OCI-LY7 (cell line): ENCODE measurements around the gene VAMP1. TPM values are rescaled to one million over a fixed set of nuclear protein-coding genes. Genes with fewer than 3 reads are reported as not detected.
A peak's percentile ranks its signal among the peaks of the same experiment; 100 is the strongest.

Experiments
- BruUV-seq: library from RNA; stranded (reverse); fragments of 400-500 nt; replicated peaks from 2 replicates; lab custom pipeline; 2021; lab: Mats Ljungman, UMichigan
- CTCF ChIA-PET: fragments of 300-600 bp; sonication (Branson Sonifier 250); formaldehyde crosslinking; loops from one replicate; lab custom pipeline; 2022; ENCODE audit warnings: antibody characterized with exemption; ENCODE audit not compliant: unreplicated experiment; lab: Charles Lee
- POLR2A ChIA-PET: fragments of 300-600 bp; sonication (Branson Sonifier 250); formaldehyde crosslinking; loops from one replicate; lab custom pipeline; 2022; ENCODE audit warnings: antibody characterized with exemption; lab: Charles Lee
- DNase-seq: peaks from one replicate; pipeline ENCODE4 v3.0.0-alpha.2; 2015; ENCODE audit warnings: low spot score
- H2AFZ ChIP-seq: fragments of 200-600 bp; sonication (generic), shearing (Covaris generic); 2 replicates; pipeline ENCODE4 v1.6.1; 2014; ENCODE audit warnings: mild to moderate bottlenecking, antibody characterized with exemption, low read length, moderate library complexity
- H3K27ac ChIP-seq: fragments of 200-600 bp; sonication (generic); 2 replicates; pipeline ENCODE4 v1.5.1; 2014; ENCODE audit warnings: mixed run types, low read depth, mild to moderate bottlenecking, moderate library complexity, low read length, inconsistent platforms; ENCODE audit not compliant: poor library complexity, severe bottlenecking
- H3K36me3 ChIP-seq: fragments of 200-600 bp; sonication (generic); 2 replicates; pipeline ENCODE4 v1.6.1; 2014; ENCODE audit warnings: mild to moderate bottlenecking, antibody characterized with exemption, low read length, moderate library complexity, mixed read lengths; ENCODE audit not compliant: insufficient read depth
- H3K4me1 ChIP-seq: fragments of 200-600 bp; sonication (generic); 2 replicates; pipeline ENCODE4 v1.5.1; 2014; ENCODE audit warnings: mild to moderate bottlenecking, low read length; ENCODE audit not compliant: insufficient read depth, poor library complexity, severe bottlenecking
- H3K4me2 ChIP-seq: fragments of 200-600 bp; sonication (generic); 2 replicates; pipeline ENCODE4 v1.6.1; 2014; ENCODE audit warnings: mild to moderate bottlenecking, low read length
- H3K4me3 ChIP-seq: fragments of 200-600 bp; sonication (generic); 2 replicates; pipeline ENCODE4 v1.5.1; 2014; ENCODE audit warnings: mild to moderate bottlenecking, low read depth, low read length; ENCODE audit not compliant: poor library complexity, severe bottlenecking
- H3K79me2 ChIP-seq: fragments of 200-600 bp; sonication (generic); 2 replicates; pipeline ENCODE4 v1.6.1; 2016; ENCODE audit warnings: low read depth, mild to moderate bottlenecking, low read length, moderate library complexity, mixed read lengths; ENCODE audit not compliant: insufficient read depth
- H3K9me2 ChIP-seq: fragments of 200-600 bp; sonication (generic); 2 replicates; pipeline ENCODE4 v1.6.1; 2016; ENCODE audit warnings: mild to moderate bottlenecking, low read length, mixed read lengths; ENCODE audit not compliant: insufficient read depth
- H3K9me3 ChIP-seq: fragments of 200-600 bp; sonication (generic); 2 replicates; pipeline ENCODE4 v1.6.1; 2014; ENCODE audit warnings: mild to moderate bottlenecking, mixed run types, low read length, mixed read lengths
- H4K20me1 ChIP-seq: fragments of 200-600 bp; sonication (generic); 2 replicates; pipeline ENCODE4 v1.6.1; 2014; ENCODE audit warnings: mild to moderate bottlenecking, antibody characterized with exemption, low read length, moderate library complexity, mixed read lengths; ENCODE audit not compliant: insufficient read depth
- CTCF ChIP-seq: fragments of 200-600 bp; sonication (generic); conservative IDR thresholded peaks from 2 replicates; pipeline ENCODE4 v1.5.1; 2014; ENCODE audit warnings: mild to moderate bottlenecking, antibody characterized with exemption, low read length, moderate library complexity, mixed read lengths
- EZH2phosphoT487 ChIP-seq: fragments of 200-600 bp; sonication (generic); IDR thresholded peaks from 2 replicates; pipeline ENCODE4 v1.6.1; 2018; ENCODE audit warnings: low read depth, borderline replicate concordance, mild to moderate bottlenecking, mixed run types, antibody characterized with exemption, low read length, moderate library complexity, mixed read lengths
- intact Hi-C: fragments of 100-400 bp; cut with micrococcal nuclease; formaldehyde crosslinking; loops from one replicate; pipeline ENCODE4 v1.10.0; 2022; ENCODE audit not compliant: unreplicated experiment
- total RNA-seq, 2 experiments: library from RNA; depleted of rRNA in 1 of 2; stranded (reverse); fragments of >200 nt in 1 of 2; shearing (Covaris generic) in 1 of 2; gene quantifications; 2 replicates each; pipeline ENCODE4 v1.2.3, GENCODE V29; 2014 to 2022

Gene VAMP1
- total RNA-seq, 2 experiments from 2014 or later = 46.9 to 86.0 TPM

GRCh38 chr12:6466184-6466573 is 4.3 kb downstream of the VAMP1 start:
- TF ChIP-seq CTCF (no peak), EZH2phosphoT487 (no peak)
- H3K4me3 ChIP-seq = no peak overlapping the region
- no peaks in the 10 kb centered on the region for H3K9me2 ChIP-seq
- intact Hi-C loops = loop anchor here (5.0 kb wide), 1 partner anchor 129 kb away; no protein-coding TSS in a partner anchor
- no peak for DNase-seq
- H3K4me1 ChIP-seq = peaks cover 63% of the 10 kb centered on the region
- no peak overlapping the region for H2AFZ ChIP-seq
- H3K27ac ChIP-seq = peak overlapping the region; percentile 18
- no TSS peak for BruUV-seq
- H3K4me2 ChIP-seq = no peak overlapping the region
- POLR2A ChIA-PET = interaction anchor here (1.0 to 2.2 kb wide), 8 partner anchors 15 to 88 kb away, joined by 3 to 19 read pairs (median 6); partner anchors contain the start of genes CD27 and TAPBPL
- CTCF ChIA-PET = interaction anchor here (1.3 to 1.9 kb wide), 2 partner anchors 42 to 131 kb away, joined by 4 to 34 read pairs; no protein-coding TSS in a partner anchor
- peaks cover 78% of the 10 kb centered on the region for H3K36me3 ChIP-seq
- peaks cover 25% of the 10 kb centered on the region for H3K79me2 ChIP-seq
- peaks cover 16% of the 10 kb centered on the region; the same call in 1 of the 2 replicates for H4K20me1 ChIP-seq
- H3K9me3 ChIP-seq = 0 out of 2 replicates have a peak, but pooled peaks cover 5% of the 10 kb centered on the region

- intact Hi-C loops = loop anchor here (1.0 to 5.0 kb wide), 3 partner anchors 34 to 128 kb away; no protein-coding TSS in a partner anchor
- Histone ChIP-seq H2AFZ (no peak overlapping the region), H3K4me2 (no peak overlapping the region), H3K9me3 (0 out of 2 replicates have a peak, but pooled peaks cover 5% of the 10 kb centered on the region), H3K36me3 (peaks cover 84% of the 10 kb centered on the region), H3K4me3 (no peak overlapping the region), H3K79me2 (peaks cover 25% of the 10 kb centered on the region), H3K4me1 (peaks cover 66% of the 10 kb centered on the region), H3K9me2 (no peaks in the 10 kb centered on the region), H4K20me1 (peaks cover 16% of the 10 kb centered on the region; the same call in 1 of the 2 replicates), H3K27ac (peak overlapping the region; percentile 18)
- TF ChIP-seq CTCF = peak; percentile 94
- no peak for TF ChIP-seq EZH2phosphoT487
- no TSS peak for BruUV-seq
- POLR2A ChIA-PET = interaction anchor here (0.6 to 2.2 kb wide), 12 partner anchors 15 to 98 kb away, joined by 3 to 19 read pairs (median 4); partner anchors contain the start of genes CD27 and TAPBPL
- DNase-seq = peak; percentile 68
- CTCF ChIA-PET = interaction anchor here (0.6 to 1.9 kb wide), 5 partner anchors 14 to 137 kb away, joined by 3 to 34 read pairs (median 4); no protein-coding TSS in a partner anchor
Measured at GRCh38 chr12:6465467-6466183, 4.9 kb downstream of the VAMP1 start.
